Activated CD4-positive, CD25-positive, alpha-beta regulatory T cell (primary cell): Measurements from ENCODE around the gene STMP1.

Experiments
- DNase-seq, 4 experiments: peaks; one replicate each; lab custom pipeline; 2025; lab: John Stamatoyannopoulos, UW

The STMP1 gene

DNA sequence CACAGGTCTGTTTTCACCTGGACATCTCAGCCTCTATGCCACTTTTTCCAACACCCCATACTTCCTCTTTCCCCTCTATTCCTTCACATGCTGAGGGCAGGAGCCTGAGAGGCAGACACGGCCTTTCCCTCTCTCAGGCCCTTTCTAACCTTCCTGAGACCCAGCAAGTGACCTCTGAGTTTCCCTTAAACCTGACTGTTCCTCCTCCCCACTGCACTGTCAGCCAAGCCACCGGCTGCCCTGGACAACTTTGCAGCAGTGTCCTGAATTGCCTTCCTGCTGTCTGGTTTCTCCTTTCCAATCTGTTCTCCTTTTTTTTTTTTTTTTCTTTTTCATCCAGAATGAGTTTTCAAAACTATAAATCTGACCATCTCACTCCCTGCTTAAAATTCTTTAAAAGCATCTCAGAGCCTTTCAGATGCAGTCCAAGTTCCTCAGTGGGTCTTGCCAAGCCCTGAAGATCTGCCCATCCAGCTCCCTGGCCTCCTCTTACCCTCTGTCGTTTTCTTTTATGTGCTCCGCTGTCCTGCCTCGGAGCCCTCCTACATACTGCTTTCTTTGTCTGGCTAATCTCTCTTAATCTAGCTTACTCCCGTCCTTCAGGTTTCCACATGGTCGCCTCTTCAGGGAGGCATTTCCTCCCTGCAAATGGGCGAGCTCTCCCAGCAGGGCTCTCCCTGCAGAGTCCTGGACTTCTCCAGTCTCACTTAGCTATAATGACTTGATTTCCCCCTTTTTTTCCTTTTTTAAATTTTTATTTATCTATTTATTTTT, 35.1 kb downstream of the STMP1 start:
- no peak for DNase-seq

GRCh38 chr7:135704074-135704473, 41.8 kb downstream of the STMP1 start:
- no peak for DNase-seq

- DNase-seq, result no peak
Observed at GRCh38 chr7:135704698-135705097, 42.4 kb downstream of the STMP1 start.

- no peak for DNase-seq
Observed at GRCh38 chr7:135706038-135706742, 43.9 kb downstream of the STMP1 start.

- no peak for DNase-seq
Observed at GRCh38 chr7:135706858-135707569, 44.7 kb downstream of the STMP1 start.

DNA sequence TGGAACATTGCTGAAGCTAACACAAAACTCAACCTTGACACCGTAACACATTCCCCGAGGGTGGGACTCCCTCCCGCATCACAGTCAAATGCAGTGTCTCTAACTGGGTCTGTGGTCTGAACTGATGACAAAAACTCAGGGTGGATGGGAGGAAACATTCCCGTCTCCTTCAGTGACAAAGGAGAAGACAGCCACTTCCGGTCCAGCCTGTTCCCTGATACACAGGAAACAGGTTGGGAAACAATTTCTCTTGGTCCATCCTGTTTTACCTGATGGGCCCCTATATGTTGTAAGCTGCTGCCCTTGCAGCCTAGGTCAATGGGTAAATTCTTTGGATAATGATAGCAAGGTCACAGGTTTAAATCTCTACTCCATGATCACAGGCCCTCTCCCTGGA, 45.3 kb downstream of the STMP1 start:
- no peak for DNase-seq

GRCh38 chr7:135708041-135708440, 45.7 kb downstream of the STMP1 start:
- DNase-seq, result no peak

DNA sequence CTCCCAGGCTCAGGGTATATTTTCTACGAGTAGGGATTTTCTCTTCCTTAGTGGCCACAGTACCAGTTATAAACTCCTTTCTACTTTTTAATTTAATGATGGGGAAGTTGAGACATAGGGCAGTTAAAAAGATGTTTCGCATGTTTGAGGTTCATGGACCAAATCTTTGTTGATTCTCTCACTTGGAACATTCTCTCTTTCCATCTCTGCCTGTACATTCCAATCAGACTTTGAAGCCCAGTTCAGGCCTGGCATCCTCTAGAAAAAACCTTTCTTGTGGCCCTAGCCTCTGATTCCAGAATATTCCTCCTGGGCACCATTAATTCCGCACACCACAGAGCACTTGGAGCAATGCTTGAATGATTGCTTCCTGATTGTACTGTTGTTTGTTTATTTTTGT, 47.2 kb downstream of the STMP1 start:
- no peak for DNase-seq

DNA sequence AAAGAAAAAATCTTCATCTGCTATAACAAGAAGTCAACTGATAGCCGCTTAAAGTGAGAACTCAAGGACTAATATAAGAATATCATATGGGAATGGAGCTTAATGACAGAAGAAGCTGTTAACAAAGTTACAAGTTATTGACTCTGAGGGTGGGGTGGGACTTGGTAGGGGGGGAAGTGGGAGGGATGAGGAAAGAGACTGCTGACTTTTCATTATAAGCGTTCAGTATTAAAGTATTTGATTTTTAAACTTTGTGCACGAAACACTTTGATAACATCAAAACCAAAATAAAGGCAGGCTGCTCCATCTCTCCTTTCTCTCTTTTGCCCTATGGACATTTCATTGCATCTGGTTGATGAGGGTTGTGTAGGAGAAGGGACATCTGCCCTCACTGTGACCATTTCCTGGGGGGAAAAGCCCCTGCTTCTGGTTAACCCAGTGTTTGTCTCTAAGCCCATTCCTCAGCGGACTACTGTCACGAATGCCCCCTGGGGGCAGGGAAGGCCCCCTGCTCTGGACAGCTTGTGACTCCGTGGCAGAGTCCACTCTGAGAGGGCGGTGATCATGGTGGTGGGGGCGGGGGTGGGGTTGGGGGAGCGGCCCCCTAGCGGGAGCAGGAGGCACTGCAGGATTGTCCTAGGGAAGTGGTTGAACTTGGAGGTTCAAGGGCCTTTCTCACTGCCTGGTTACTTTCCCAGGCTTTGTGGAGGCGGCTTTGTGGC, 48.3 kb downstream of the STMP1 start:
- DNase-seq, result no peak

GRCh38 chr7:135711139-135711469, 48.8 kb downstream of the STMP1 start:
- DNase-seq, result no peak

DNA sequence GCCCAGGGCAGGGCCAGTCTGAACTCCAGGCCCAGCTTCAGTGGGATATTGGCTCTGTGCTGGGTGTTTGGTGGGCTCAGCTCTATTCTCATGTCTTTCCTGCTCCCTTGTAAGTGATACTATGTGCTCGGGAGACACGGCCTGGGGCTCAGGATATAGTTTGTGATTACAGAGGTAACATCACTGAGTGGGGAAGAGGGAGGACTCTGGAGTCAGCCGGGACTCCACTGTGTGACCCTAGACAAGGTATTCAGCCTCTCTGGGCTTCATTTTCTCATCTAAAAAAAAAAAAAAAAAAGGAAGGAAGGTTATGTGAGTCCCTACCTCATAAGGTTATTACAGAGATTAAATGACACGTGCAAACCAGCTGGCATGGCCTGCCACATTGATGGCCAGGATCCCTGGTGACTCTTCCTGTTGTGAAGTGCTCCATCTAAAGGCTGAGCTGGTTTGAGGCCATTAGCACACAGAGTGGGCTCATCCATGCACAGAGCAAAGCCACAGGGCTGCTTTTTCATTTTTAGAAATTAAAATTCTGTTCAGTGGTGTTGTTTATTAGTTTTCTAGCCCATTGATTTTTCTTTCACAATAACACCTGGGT, 50.0 kb downstream of the STMP1 start:
- DNase-seq, result no peak

- DNase-seq, result no peak
Observed at GRCh38 chr7:135712796-135713195, 50.5 kb downstream of the STMP1 start.

GRCh38 chr7:135713836-135714470, 51.6 kb downstream of the STMP1 start:
- DNase-seq, result no peak

GRCh38 chr7:135714534-135715009, 52.3 kb downstream of the STMP1 start:
- no peak for DNase-seq

GRCh38 chr7:135715055-135715522, 52.8 kb downstream of the STMP1 start:
- no peak for DNase-seq

GRCh38 chr7:135715673-135716072, 53.4 kb downstream of the STMP1 start:
- DNase-seq, result no peak

GRCh38 chr7:135716677-135717238, 54.4 kb downstream of the STMP1 start:
- DNase-seq, result no peak

DNA sequence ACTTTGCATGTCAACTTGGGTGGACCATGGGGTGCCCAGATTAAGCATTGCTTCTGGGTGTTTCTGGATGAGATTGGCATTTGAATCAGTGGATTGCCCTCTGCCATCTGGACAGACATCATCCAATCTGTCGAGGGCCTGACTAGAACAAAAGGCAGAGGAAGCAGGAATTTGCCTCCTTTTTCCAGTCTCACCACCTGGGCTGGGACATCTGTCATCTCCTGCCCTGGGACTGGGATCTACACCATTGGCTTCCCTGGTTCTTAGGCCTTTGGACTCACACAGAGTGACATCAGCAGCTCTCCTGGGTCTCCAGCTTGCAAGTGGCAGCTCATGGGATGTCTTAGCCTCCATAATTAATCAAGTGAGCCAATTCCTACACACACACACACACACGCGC, 55.4 kb downstream of the STMP1 start:
- DNase-seq, result no peak

GRCh38 chr7:135718219-135718618, 55.9 kb downstream of the STMP1 start:
- DNase-seq, result no peak

DNA sequence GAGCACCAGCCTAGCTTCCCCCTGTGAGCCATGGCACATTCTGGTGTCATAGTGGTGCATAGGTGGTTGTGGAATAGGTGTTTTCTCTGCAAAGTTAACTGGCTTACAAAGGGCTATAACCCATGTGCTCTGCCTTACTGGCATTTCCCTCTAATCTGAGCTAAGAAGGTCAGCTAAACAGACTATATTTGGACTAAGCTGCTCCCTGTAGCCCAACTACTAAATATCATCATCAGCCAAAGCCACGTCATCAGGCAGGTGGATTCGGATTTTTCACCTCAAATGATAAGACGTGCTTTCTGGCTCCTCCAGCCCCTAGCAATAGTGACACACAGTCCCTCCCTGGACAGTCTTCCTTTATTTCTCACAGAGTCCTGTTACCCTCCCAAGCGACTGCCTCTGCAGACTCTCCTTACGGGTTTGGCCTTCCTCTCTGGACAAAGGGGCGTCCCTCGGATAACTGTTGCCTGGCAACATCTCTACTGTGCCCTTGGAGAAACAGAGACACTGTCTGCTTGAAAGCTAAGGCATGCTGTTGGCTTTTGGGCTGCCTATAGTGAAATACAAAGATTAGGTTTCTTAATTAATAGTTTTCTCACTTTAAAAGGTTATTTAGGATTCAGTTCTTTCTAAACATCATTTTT, 56.6 kb downstream of the STMP1 start:
- DNase-seq, result no peak
